T1000 (cell line): Measurements from ENCODE around the gene MYL11.

Source experiments
- DNase-seq: peaks from one replicate; lab custom pipeline; 2025; ENCODE audit warnings: mixed read lengths; lab: John Stamatoyannopoulos, UW

The MYL11 gene

GRCh38 chr16:30371248-30371816 is 3.3 kb upstream of the MYL11 start:
- DNase-seq, result no peak

DNA sequence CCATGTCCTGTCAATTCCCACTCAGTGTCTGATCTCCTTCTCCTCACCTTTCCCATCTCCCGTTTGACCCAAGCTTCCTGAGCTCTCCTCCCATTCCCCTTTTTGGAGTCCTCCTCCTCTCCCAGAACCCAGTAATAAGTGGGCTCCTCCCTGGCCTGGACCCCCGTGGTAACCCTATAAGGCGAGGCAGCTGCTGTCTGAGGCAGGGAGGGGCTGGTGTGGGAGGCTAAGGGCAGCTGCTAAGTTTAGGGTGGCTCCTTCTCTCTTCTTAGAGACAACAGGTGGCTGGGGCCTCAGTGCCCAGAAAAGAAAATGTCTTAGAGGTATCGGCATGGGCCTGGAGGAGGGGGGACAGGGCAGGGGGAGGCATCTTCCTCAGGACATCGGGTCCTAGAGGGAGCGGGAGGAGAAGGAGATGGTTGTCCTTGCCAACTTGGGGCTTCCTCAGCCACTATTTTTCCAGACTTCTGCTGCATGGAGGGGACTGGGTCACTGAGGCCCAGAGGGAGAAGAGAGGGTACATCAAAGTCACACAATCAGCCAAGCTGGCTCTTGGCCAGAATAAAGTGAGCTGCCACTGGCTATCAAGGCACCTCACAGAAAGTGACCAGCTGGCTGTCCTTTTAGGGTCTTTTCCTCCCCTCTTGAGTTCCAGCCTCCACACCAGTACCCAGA is 2.4 kb upstream of the MYL11 start:
- no peak for DNase-seq

DNA sequence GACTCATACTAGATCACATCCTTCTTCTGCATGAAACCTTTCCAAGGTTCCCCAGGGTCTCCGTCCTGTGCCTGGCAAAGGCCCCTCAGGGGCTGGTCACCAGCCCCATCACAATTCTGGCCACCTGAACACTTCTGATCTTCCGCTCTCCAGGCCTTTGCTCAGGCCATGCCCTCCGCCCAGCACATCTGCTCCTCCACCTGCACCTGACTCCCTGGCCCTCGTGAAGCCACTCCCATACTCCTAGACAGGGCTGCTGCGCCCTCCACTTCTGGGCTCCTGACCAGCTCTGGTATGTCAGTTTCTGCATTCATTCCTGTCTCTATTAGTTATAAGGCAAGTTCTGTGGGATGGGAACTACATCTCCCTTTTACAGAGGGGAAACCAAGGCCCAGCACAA is 1.9 kb upstream of the MYL11 start:
- DNase-seq, result no peak

GRCh38 chr16:30375864-30376263 is 1.3 kb downstream of the MYL11 start:
- DNase-seq, result no peak

- DNase-seq, result no peak
Measured at GRCh38 chr16:30376461-30376902, 1.9 kb downstream of the MYL11 start.

DNA sequence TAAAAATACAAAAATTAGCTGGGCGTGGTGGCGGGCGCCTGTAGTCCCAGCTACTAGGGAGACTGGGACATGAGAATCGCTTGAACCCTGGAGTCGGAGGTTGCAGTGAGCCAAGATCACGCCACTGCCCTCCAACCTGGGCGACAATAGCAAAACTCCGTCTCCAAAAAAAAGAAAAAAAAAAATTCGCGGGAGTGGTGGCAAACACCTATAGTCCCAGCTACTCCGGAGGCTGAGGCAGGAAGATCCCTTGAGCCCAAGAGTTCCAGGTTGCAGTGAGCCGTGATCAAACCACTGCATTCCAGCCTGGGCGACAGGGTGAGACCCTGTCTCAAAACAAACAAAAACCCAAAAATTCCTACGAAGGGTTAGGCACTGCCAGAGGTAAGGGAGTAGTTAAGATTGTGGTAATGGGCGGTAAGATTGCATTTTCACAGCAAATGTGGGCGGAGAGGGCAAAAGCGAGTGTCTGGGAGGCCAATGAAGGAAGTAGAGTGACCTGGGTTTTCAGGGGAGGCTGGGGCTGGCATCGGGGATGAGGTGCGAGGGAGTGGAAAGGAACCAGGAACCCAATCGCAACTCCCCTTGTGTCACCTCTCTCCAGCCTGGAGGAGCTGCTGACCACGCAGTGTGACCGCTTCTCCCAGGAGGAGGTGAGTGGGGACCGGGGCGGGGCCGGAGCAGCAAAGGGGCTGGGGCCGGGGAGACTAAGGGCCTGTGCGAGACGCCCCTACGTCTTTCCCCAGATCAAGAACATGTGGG is 2.6 kb downstream of the MYL11 start:
- no peak for DNase-seq

GRCh38 chr16:30377812-30378235 is 3.2 kb downstream of the MYL11 start:
- peak; percentile 76 for DNase-seq

GRCh38 chr16:30378236-30379157 is 3.9 kb downstream of the MYL11 start:
- peak; percentile 98 for DNase-seq

- DNase-seq, result no peak
Measured at GRCh38 chr16:30379158-30379783, 4.7 kb downstream of the MYL11 start.

- DNase-seq, result no peak
Measured at GRCh38 chr16:30380072-30380802, 5.6 kb downstream of the MYL11 start.

GRCh38 chr16:30380803-30381208 is 6.2 kb downstream of the MYL11 start:
- DNase-seq, result no peak

DNA sequence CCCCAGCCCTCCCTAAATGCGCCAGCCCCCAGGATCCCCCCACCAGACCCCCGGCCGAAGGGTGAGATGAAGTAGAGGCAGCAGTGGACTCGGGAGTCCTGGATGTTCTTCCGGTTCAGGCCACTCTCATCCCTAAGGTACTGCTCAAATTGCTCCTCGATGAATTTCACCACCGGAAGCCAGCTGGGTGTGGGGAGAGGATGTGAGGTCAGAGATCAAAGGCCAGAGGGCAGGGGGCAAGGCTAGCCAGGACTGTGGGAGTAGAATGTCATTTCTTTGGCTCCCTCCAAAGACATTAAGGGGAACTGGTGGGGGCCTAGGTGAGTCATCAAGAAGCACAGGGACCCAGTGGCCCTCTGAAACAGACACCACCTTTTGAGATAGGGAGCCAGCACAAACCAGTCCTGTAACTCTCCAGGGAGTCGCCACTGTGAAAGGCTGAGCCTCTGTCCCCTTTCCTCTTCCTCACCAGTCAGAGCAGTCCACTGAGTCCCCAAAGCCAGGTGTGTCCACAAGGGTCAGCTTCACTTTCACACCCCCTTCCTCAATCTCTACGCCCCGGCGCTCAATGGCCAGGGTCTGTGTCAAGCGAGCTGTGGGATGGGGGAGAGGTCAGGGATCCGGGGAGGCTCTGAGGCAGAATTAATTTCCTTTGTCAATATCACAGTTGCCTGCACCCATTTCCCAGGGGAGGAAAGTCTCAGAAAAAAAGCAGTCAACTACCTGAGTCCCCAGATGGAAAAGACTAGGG is 6.9 kb downstream of the MYL11 start:
- DNase-seq, result no peak

DNA sequence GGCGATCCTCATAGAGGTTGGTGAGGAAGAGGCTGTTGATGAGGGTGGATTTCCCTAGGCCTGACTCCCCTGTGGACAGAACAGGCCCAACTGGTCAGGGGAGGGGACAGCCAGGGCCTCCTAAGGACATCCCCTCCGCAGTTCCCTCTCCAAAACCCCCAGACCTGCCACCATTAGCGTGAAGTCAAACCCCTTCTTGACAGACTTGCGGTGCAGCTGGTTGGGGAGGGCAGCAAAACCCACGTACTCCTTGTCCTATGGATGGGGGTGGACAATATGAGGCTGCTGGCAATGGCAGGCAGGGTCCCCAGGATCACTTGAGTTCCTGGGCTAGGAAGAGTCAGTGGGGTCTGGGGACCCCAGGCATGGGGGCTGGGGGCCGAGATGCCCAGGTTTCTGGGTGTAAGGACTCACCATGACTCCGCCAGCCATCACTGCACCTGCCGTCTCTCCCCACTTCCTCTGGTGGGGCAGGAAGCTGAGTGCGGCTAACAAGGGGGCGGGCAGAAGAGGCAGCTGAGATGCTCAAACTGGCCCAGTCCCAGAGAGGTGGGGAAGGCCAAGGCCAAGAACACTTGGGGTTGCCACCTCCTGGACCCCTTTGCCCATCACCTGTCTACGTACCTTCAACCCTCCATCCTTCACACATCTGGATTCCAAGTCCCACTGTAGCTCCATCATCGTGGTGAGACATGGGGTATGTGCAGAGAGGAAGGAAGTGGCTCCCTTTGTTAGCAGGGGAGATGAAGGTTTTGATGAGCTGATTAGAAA is 7.7 kb downstream of the MYL11 start, which contains the start of gene SEPTIN1:
TSS of gene SEPTIN1 (minus strand) at position 451 of the 771 bp plus-strand sequence. CDS start at position 432, 19 bp downstream.
- no peak for DNase-seq

- no peak for DNase-seq
Measured at GRCh38 chr16:30383521-30383920, 8.9 kb downstream of the MYL11 start.

GRCh38 chr16:30394592-30395154 is 20.1 kb downstream of the MYL11 start:
- no peak for DNase-seq

- peak; percentile 55 for DNase-seq
Measured at GRCh38 chr16:30395155-30395991, 20.8 kb downstream of the MYL11 start, which contains the start of gene ZNF48. Gene ZNF48, plus strand, starts transcription at chr16:30395420. Its CDS starts 375 bp downstream, at chr16:30395795.

- DNase-seq, result peak; percentile 14
Measured at GRCh38 chr16:30395992-30396585, 21.5 kb downstream of the MYL11 start.
